NB4 (cell line): Measurements from ENCODE around the gene SLC4A2.

Source experiments
- DNase-seq: peaks from one replicate; pipeline ENCODE4 v3.0.0; 2010; ENCODE audit warnings: low read depth
- H3K4me3 ChIP-seq: one replicate; pipeline ENCODE4 v1.5.1; 2011; ENCODE audit warnings: mild to moderate bottlenecking, low read depth, low read length, moderate library complexity
- MYC ChIP-seq: IDR thresholded peaks from 2 replicates; pipeline ENCODE4 v1.6.1; 2011; ENCODE audit warnings: low read depth, low read length
- POLR2A ChIP-seq: IDR thresholded peaks from 2 replicates; pipeline ENCODE4 v1.6.1; 2011; ENCODE audit warnings: mild to moderate bottlenecking; ENCODE audit not compliant: insufficient read length; ENCODE audit errors: extremely low read depth
- TF ChIP-seq, protein P1 (sequence below): IDR thresholded peaks from one replicate; pipeline ENCODE4 v1.5.1; 2012; ENCODE audit warnings: low read depth, low read length
- TF ChIP-seq, protein P2 (sequence below): IDR thresholded peaks from 2 replicates; pipeline ENCODE4 v1.6.1; 2011; ENCODE audit warnings: low read depth, low read length

The SLC4A2 gene

GRCh38 chr7:151095123-151095797, 35.9 kb downstream of the SLC4A2 start:
- H3K4me3 ChIP-seq, result no peak overlapping the region
- no peak for TF ChIP-seq POLR2A
- TF ChIP-seq MYC, result no peak
- no peak for DNase-seq

DNA sequence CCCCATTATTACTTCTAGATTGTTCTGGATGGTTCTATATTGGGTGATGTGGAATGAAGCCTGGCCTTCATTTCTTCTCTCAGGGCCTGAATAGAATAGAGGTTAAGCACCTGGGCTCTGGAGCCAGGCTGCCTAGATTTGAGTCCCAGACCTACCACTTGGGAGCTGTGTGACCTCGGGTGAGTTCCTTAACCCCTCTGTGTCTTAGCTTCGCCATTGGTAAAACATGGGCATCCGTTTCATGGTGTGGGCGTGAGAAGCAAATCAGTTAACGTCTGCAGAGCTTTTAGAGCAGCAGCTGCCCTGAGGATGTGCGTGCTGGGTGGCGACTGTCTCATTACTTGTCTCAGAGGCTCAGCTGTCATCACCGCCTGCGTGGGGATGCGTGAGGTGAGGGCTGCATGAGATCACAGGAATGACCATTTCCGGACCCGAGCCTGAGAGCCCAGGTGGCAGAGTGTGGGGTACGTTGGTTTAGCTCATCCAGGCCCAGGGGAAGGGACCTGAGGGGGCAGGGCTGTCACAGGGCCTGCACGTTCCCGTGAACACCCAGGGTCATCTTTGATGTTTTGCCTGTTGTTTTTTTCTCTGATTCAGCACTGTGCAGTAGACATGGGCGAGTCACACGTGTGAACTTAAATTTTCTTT, 36.6 kb downstream of the SLC4A2 start:
- DNase-seq, result no peak
- TF ChIP-seq, protein P1, sequence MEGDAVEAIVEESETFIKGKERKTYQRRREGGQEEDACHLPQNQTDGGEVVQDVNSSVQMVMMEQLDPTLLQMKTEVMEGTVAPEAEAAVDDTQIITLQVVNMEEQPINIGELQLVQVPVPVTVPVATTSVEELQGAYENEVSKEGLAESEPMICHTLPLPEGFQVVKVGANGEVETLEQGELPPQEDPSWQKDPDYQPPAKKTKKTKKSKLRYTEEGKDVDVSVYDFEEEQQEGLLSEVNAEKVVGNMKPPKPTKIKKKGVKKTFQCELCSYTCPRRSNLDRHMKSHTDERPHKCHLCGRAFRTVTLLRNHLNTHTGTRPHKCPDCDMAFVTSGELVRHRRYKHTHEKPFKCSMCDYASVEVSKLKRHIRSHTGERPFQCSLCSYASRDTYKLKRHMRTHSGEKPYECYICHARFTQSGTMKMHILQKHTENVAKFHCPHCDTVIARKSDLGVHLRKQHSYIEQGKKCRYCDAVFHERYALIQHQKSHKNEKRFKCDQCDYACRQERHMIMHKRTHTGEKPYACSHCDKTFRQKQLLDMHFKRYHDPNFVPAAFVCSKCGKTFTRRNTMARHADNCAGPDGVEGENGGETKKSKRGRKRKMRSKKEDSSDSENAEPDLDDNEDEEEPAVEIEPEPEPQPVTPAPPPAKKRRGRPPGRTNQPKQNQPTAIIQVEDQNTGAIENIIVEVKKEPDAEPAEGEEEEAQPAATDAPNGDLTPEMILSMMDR, result no peak
- TF ChIP-seq, protein P2, sequence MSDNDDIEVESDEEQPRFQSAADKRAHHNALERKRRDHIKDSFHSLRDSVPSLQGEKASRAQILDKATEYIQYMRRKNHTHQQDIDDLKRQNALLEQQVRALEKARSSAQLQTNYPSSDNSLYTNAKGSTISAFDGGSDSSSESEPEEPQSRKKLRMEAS, result no peak
- no peak for TF ChIP-seq MYC
- TF ChIP-seq POLR2A, result no peak
- H3K4me3 ChIP-seq, result no peak overlapping the region

GRCh38 chr7:151099486-151100211, 40.3 kb downstream of the SLC4A2 start:
- H3K4me3 ChIP-seq, result no peak overlapping the region
- TF ChIP-seq, protein P2, result no peak
- no peak for TF ChIP-seq MYC
- TF ChIP-seq, protein P1, result no peak
- no peak for DNase-seq

DNA sequence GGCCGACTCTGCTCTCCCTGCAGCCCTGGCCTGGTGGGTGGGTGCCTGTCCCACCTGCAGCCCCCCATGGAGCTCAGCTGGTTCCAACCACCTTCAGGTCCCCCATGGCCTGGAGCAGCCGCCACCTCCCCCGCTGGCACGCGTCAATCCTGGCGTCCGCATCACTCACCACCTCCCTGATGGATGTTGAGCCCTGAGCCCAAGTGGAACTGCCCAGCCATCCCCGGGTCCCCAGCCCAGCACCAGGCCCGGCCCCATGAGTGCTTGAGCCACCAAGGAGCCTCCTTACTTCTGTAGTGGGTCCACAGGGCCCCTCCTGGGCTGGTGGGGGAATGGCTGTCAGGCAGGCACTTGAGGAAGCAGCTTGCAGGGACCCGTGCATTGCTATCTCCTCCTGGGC, 41.5 kb downstream of the SLC4A2 start:
- no peak for DNase-seq
- TF ChIP-seq, protein P2, result no peak
- TF ChIP-seq POLR2A, result no peak
- TF ChIP-seq, protein P1, result no peak
- TF ChIP-seq MYC, result no peak
- H3K4me3 ChIP-seq, result no peak overlapping the region

- TF ChIP-seq POLR2A (no peak), MYC (no peak)
- TF ChIP-seq, protein P2, result no peak
- TF ChIP-seq, protein P1, result no peak
- no peak for DNase-seq
- H3K4me3 ChIP-seq, result no peak overlapping the region
Observed at GRCh38 chr7:151101621-151102396, 42.4 kb downstream of the SLC4A2 start.

GRCh38 chr7:151102991-151103390, 43.6 kb downstream of the SLC4A2 start:
- H3K4me3 ChIP-seq, result no peak overlapping the region
- TF ChIP-seq, protein P2, result no peak
- no peak for TF ChIP-seq MYC
- TF ChIP-seq POLR2A, result no peak
- TF ChIP-seq, protein P1, result no peak
- no peak for DNase-seq
